HG03342 (cell line): ENCODE measurements around the gene GLI2.

ENCODE experiments used
- ATAC-seq: cut with Tn5 transposase; IDR thresholded peaks from one replicate; pipeline ENCODE4 v1.9.1; 2021; ENCODE audit warnings: mild to moderate bottlenecking, moderate library complexity; ENCODE audit not compliant: unreplicated experiment

Gene GLI2

GRCh38 chr2:120711694-120712093, 24.0 kb upstream of the GLI2 start:
- no peak for ATAC-seq

- ATAC-seq = no peak
Observed at GRCh38 chr2:120712180-120712681, 23.4 kb upstream of the GLI2 start.

- ATAC-seq = no peak
Observed at GRCh38 chr2:120715353-120715752, 20.3 kb upstream of the GLI2 start.

GRCh38 chr2:120715941-120716340, 19.7 kb upstream of the GLI2 start:
- ATAC-seq = no peak

GRCh38 chr2:120716641-120717585, 18.8 kb upstream of the GLI2 start:
- no peak for ATAC-seq

GRCh38 chr2:120719491-120719890, 16.2 kb upstream of the GLI2 start:
- ATAC-seq = no peak

GRCh38 chr2:120720231-120720630, 15.4 kb upstream of the GLI2 start:
- ATAC-seq = no peak

GRCh38 chr2:120720746-120721375, 14.8 kb upstream of the GLI2 start:
- ATAC-seq = no peak

GRCh38 chr2:120722246-120722567, 13.5 kb upstream of the GLI2 start:
- ATAC-seq = no peak

GRCh38 chr2:120722568-120723421, 12.9 kb upstream of the GLI2 start:
- no peak for ATAC-seq

- ATAC-seq = no peak
Observed at GRCh38 chr2:120726245-120726644, 9.4 kb upstream of the GLI2 start.

GRCh38 chr2:120729406-120730399, 6.0 kb upstream of the GLI2 start:
- ATAC-seq = no peak

- no peak for ATAC-seq
Observed at GRCh38 chr2:120731175-120731574, 4.5 kb upstream of the GLI2 start.

GRCh38 chr2:120732506-120733237, 3.0 kb upstream of the GLI2 start:
- ATAC-seq = no peak

- ATAC-seq = no peak
Observed at GRCh38 chr2:120733238-120733932, 2.3 kb upstream of the GLI2 start.

GRCh38 chr2:120734930-120735651, 577 bp upstream of the GLI2 start:
- no peak for ATAC-seq

GRCh38 chr2:120736202-120736623, 545 bp downstream of the GLI2 start:
- no peak for ATAC-seq
